Erythroblast (primary cell): Measurements from ENCODE around the gene VIPR2.

Experiments
- DNase-seq, 2 experiments: peaks; one replicate each; lab custom pipeline; 2025; lab: John Stamatoyannopoulos, UW
- GATA1 ChIP-seq: IDR thresholded peaks from 2 replicates; pipeline ENCODE4 v1.6.1; 2011; ENCODE audit warnings: low read depth, mild to moderate bottlenecking, control low read depth, low read length, moderate library complexity
- POLR2A ChIP-seq: IDR thresholded peaks from 2 replicates; pipeline ENCODE4 v1.6.1; 2011; ENCODE audit warnings: mild to moderate bottlenecking, low read length

The VIPR2 gene

DNA sequence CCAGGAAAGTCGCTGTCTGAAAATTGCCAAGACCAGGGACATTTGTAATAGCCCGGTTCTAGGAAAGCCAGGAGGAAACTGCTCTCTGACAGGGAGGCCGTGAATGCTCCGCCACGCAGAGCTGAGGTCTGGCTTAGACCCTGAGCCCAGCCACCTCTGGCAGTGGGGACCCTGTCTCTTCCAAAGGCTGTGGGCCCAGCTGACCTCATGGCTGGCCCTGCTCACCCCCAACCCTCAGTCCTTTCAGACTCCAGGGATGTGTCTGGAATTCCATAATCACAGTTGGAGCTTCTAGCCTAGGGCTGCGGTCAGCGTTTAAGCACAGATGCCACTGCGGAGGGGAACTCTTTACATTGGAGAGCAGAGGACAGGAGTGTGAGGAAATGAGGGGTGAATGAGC lies 6.6 kb upstream of the VIPR2 start:
- TF ChIP-seq GATA1: no peak
- no peak for TF ChIP-seq POLR2A
- no peak for DNase-seq

DNA sequence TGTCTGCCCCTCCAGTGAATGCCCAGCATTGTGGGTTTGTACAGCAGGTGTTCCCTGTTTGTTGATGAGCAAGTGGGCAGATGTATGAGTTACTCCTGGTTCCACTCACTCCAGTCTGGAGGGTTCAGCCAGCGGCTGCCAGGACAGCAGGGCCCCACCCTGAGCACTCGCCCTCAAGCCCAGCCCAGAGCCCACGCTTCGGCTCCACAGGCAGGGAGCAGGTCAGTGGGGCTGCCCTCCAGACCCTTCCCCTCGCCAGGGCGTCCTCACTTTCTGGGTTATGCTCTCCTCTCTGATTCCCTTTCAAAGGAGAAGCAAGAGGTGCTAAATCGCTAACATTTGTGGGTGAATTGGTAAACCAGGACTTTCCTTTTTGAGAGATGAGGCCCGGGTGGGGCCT lies 4.8 kb upstream of the VIPR2 start:
- no peak for TF ChIP-seq GATA1
- no peak for TF ChIP-seq POLR2A

GRCh38 chr7:159148430-159149395 lies 4.0 kb upstream of the VIPR2 start:
- DNase-seq: no peak
- no peak for TF ChIP-seq GATA1

More for the DNA sequence above, 4.8 kb upstream of the VIPR2 start:
- DNase-seq: no peak

DNA sequence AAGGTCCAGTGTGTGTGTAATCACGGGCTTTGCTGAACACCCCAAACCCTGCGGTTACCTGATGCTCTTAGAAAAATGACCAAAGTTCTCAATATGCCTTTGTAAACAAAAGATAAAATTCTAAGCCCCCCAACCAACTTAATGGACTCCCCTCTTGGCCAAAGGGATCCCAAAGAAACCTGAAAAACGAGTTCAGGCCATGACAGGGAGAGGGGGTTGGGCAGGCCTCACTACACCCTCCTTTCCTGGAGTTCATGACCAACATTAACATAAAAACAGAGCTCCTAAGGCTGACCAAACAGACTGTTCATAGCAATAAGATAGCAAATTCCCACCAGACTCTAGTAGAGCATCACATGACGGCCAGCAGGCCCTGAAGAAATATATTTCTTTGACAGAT lies 3.0 kb upstream of the VIPR2 start:
- no peak for DNase-seq
- TF ChIP-seq GATA1 (no peak), POLR2A (no peak)

- no peak for DNase-seq
- TF ChIP-seq POLR2A (no peak), GATA1 (no peak)
Observed at GRCh38 chr7:159147246-159147645, 2.6 kb upstream of the VIPR2 start.

- TF ChIP-seq GATA1 (no peak), POLR2A (no peak)
- DNase-seq: no peak
Observed at GRCh38 chr7:159146084-159146858, 1.6 kb upstream of the VIPR2 start.

- no peak for TF ChIP-seq POLR2A
- TF ChIP-seq GATA1: no peak
- no peak for DNase-seq
Observed at GRCh38 chr7:159145490-159145855, 806 bp upstream of the VIPR2 start.

- DNase-seq: no peak
- TF ChIP-seq GATA1 (no peak), POLR2A (no peak)
Observed at GRCh38 chr7:159143780-159144757, 598 bp downstream of the VIPR2 start.

DNA sequence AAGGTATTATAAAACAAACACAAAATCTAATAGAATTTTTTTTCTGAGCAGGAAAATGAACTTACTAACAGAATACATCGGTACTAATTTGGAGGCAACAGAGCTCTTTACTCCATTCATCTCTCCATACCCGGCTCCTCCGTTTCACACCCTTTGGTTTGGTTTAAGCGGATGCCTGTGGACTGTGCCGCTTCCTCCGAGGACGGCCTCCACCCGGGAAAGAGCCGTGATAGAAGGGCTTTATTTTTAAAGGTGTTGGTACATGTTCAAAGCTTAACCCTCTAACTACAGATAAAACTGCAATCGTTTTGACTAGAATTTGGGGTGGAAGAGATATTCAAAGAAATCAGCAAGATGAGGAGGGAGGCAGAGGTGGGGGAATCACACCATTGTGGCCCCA lies 1.9 kb downstream of the VIPR2 start:
- TF ChIP-seq GATA1 (no peak), POLR2A (no peak)
- DNase-seq: no peak

DNA sequence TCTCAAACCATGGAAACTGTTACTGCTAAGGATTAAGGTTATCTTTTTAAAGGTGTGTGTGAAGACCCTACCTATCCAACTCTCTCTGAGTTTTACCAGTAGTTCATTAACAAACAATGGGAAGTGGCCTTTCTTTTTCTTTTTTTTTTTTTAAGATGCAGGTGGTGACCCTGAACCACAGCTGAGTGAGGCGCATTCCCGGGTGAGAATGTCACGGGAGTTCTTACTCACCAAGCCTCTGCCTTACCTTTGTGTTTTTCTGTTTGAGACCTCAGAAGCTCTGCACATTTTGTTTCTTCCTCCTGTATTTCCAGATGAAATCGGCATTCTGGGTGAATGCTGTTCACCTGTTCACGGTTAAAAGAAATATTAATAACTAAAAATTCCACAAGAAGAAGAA lies 2.5 kb downstream of the VIPR2 start:
- TF ChIP-seq GATA1 (no peak), POLR2A (no peak)
- DNase-seq: no peak

- no peak for TF ChIP-seq GATA1
- no peak for TF ChIP-seq POLR2A
Observed at GRCh38 chr7:159141660-159142059, 3.0 kb downstream of the VIPR2 start.

DNA sequence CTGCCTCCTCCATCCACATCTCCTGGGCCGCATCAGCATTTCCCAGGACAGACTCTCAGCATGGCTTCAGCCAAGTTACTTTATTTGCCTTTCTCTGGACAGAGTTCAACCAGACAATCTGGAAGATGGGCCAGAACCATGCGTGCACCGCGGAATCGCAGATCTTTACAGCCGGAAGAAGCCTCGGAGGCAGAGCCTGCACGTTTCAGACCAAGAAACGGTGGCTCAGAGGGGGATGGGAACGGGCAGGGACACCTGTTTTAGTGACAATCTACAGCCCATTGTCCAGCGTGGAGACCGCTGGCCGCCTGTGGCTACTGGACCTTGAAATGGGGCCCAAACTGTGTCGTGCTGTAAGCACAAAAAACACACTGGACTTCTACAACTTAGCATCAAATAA lies 3.5 kb downstream of the VIPR2 start:
- no peak for TF ChIP-seq POLR2A
- no peak for TF ChIP-seq GATA1
- no peak for DNase-seq

More at GRCh38 chr7:159141660-159142059, 3.0 kb downstream of the VIPR2 start:
- no peak for DNase-seq

DNA sequence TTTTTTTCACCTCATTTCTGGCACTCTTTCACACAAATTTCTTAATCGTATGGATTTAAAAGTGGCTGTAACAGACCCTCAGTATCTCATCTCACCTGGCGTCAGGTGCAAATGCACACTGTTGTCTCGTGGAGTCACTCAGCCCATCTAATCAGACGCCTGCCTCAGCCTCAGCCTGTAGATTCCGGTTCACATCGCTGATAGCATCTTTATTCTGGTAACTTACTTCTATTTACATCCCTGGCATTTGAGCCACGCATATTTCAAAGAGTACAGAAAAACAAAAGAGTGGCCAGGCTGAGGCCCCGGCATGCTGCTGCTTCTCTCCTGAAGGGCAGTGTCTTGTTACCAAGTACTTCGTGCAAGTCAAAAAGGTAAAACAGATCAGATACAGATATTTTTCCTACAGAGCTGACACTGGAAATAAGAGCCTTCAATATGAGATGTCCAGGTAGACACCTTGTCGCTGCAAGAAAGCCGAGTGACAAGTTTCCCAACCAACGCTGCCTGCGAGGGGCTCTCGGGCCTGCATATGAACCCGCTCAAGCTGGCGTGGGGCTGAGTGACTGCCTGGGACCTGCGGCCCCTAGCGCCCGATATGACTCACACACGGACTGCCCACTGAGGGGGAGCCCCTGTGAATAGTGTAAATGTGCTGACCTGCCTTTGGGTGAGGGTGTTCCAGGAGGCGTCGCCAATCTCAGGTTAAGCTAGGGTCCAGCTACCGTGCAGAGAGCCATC lies 4.3 kb downstream of the VIPR2 start:
- TF ChIP-seq GATA1 (no peak), POLR2A (no peak)
- DNase-seq: no peak
